CD8-positive, alpha-beta memory T cell (primary cell): ENCODE measurements around the gene GPSM1. TPM values are rescaled to one million over a fixed set of nuclear protein-coding genes. Genes with fewer than 3 reads are reported as not detected.

Experiments
- CTCF ChIA-PET: fragments of 350-600 bp; sonication (Branson Sonifier 250); formaldehyde crosslinking; loops from one replicate; lab custom pipeline; 2021; ENCODE audit warnings: antibody characterized with exemption; lab: Charles Lee
- POLR2A ChIA-PET: fragments of 350-600 bp; sonication (Branson Sonifier 250); formaldehyde crosslinking; loops from one replicate; lab custom pipeline; 2021; ENCODE audit warnings: antibody characterized with exemption; lab: Charles Lee
- DNase-seq, 5 donors: peaks; one replicate each; pipeline versions ENCODE4 v3.0.0 to v3.0.0-alpha.2; 2020 to 2022; ENCODE audit warnings: mixed read lengths in 1 of 5
- H3K27ac ChIP-seq: one replicate; pipeline ENCODE4 v1.7.0; 2013; ENCODE audit warnings: low read depth, mild to moderate bottlenecking, low read length, moderate library complexity
- H3K27me3 ChIP-seq: 2 replicates; pipeline ENCODE4 v1.7.0; 2013; ENCODE audit warnings: low read length, mild to moderate bottlenecking; ENCODE audit not compliant: insufficient read depth, poor library complexity, severe bottlenecking
- H3K36me3 ChIP-seq: 2 replicates; pipeline ENCODE4 v1.7.0; 2013; ENCODE audit warnings: mild to moderate bottlenecking, low read length, moderate library complexity; ENCODE audit not compliant: insufficient read depth
- H3K4me1 ChIP-seq: 2 replicates; pipeline ENCODE4 v1.7.0; 2013; ENCODE audit warnings: mild to moderate bottlenecking, low read length, moderate library complexity; ENCODE audit not compliant: insufficient read depth
- H3K4me3 ChIP-seq: 2 replicates; pipeline ENCODE4 v1.7.0; 2013; ENCODE audit warnings: mild to moderate bottlenecking, low read length
- H3K9me3 ChIP-seq: 2 replicates; pipeline ENCODE4 v1.7.0; 2013; ENCODE audit warnings: mild to moderate bottlenecking, low read length
- H3K27ac Mint-ChIP-seq, 8 donors: one replicate each; pipeline ENCODE4 v1.8.0; 2020 to 2021; ENCODE audit warnings: mixed read lengths in 8 of 8, mild to moderate bottlenecking in 6 of 8, inconsistent platforms in 3 of 8, moderate library complexity in 3 of 8
- H3K27me3 Mint-ChIP-seq, 2 donors: one replicate each; pipeline ENCODE4 v1.8.0; 2020 to 2021; ENCODE audit warnings: mixed read lengths in 2 of 2, mild to moderate bottlenecking in 1 of 2, moderate library complexity in 1 of 2
- H3K36me3 Mint-ChIP-seq, 3 donors: one replicate each; pipeline ENCODE4 v1.8.0; 2020 to 2021; ENCODE audit warnings: mixed read lengths in 3 of 3, inconsistent platforms in 1 of 3, mild to moderate bottlenecking in 1 of 3
- H3K4me1 Mint-ChIP-seq, 3 donors: one replicate each; pipeline ENCODE4 v1.8.0; 2020 to 2021; ENCODE audit warnings: mixed read lengths in 3 of 3, inconsistent platforms in 1 of 3, mild to moderate bottlenecking in 1 of 3
- H3K4me3 Mint-ChIP-seq, 7 donors: one replicate each; pipeline ENCODE4 v1.8.0; 2020 to 2021; ENCODE audit warnings: mixed read lengths in 7 of 7, mild to moderate bottlenecking in 6 of 7, moderate library complexity in 4 of 7, inconsistent platforms in 2 of 7
- H3K9me3 Mint-ChIP-seq, 5 donors: one replicate each; pipeline ENCODE4 v1.8.0; 2020 to 2022; ENCODE audit warnings: mixed read lengths in 5 of 5, mild to moderate bottlenecking in 3 of 5, moderate library complexity in 2 of 5, inconsistent platforms in 1 of 5
- polyA plus RNA-seq: library from polyadenylated mRNA; unstranded; fragments of 300-500 nt; fragmentation: Illumina TruSeq; gene quantifications from one replicate; pipeline ENCODE4 v1.2.3, GENCODE V29; 2021
- total RNA-seq, 2 experiments: library from RNA; stranded (reverse); gene quantifications; one replicate each; pipeline ENCODE4 v1.2.3, GENCODE V29; 2021

The GPSM1 gene
- total and polyA plus RNA-seq, 3 experiments from 2014 or later: 1.7 to 7.5 (median 6.8) TPM

- Mint-ChIP-seq H3K9me3 (no peaks in the 10 kb centered on the region), H3K4me1 (no peaks in the 10 kb centered on the region), H3K4me3 (no peak overlapping the region), H3K36me3 (peaks cover 0 to 1% (median 0%) of the 10 kb centered on the region in 3 donors), H3K27me3 (no peaks in the 10 kb centered on the region), H3K27ac (peak overlapping the region in 1 of 8 donors; percentile 46)
- no peaks in the 10 kb centered on the region for H3K27me3 ChIP-seq
- no peak for DNase-seq
- peak overlapping the region; percentile 19 for H3K4me3 ChIP-seq
- peak overlapping the region; percentile 54 for H3K27ac ChIP-seq
- H3K4me1 ChIP-seq: no peaks in the 10 kb centered on the region
- ChIA-PET CTCF (no interaction called here), POLR2A (no interaction called here)
- no peaks in the 10 kb centered on the region for H3K9me3 ChIP-seq
- no peaks in the 10 kb centered on the region for H3K36me3 ChIP-seq
Measured at GRCh38 chr9:136372561-136373299, 45.4 kb downstream of the GPSM1 start.

DNA sequence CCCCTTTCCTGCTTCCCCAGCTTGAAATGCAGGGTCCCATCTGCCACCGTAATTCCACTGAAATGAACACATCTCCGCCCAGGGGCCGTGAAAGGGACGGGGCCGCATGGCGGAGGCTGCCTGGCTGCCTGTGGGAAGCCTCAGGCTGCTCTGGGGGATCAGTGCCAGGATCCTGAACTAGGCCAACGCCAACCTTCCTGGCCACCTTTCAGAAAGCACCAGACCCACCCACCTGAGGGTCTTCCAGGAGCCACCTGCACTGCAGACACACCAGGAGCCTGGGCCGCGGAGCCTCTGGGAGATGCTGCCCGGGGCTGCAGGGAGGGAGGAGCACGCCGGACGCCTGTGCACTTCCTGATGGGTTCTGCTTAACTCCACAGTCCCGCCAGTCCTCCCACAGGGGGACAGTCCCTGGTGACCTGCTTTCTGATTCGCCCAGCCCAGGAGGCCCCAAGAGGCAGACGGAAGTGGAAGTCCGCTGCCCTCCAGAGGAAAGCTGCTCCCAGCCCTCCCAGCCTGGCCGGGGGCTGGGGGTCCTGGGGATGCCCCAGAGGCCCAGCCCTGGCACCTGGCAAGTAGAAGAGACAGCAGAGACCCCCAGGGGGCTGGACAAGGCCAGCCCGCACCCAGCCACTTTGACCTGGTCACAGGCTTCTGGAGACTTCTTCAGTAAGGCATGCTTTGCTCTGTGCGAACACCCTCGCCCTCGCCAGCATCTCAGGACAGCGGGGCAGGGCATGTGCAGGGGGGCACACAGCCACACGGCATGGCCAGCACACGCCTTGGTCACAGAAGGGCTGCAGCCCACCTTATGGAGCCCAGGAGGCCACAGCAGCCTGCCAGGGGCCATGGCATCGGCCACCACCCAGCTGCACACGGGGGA lies 46.2 kb downstream of the GPSM1 start, which contains the start of gene CARD9:
Gene CARD9 (minus strand): TSS at position 370 of the 883 bp plus-strand sequence. CDS start 1,591 bp downstream, outside the sequence.
- Histone ChIP-seq H3K9me3 (no peaks in the 10 kb centered on the region), H3K4me1 (no peaks in the 10 kb centered on the region), H3K27me3 (no peaks in the 10 kb centered on the region), H3K4me3 (peak within 1 kb of the TSS; percentile 19), H3K27ac (peak within 1 kb of the TSS; percentile 54), H3K36me3 (no peaks in the 10 kb centered on the region)
- ChIA-PET POLR2A (no interaction called here), CTCF (no interaction called here)
- H3K4me3 Mint-ChIP-seq: no peak within 1 kb of the TSS
- no peak for DNase-seq
- no peaks in the 10 kb centered on the region for H3K27me3 Mint-ChIP-seq
- no peaks in the 10 kb centered on the region for H3K9me3 Mint-ChIP-seq
- peaks cover 0 to 1% (median 0%) of the 10 kb centered on the region in 3 donors for H3K36me3 Mint-ChIP-seq
- no peaks in the 10 kb centered on the region for H3K4me1 Mint-ChIP-seq
- H3K27ac Mint-ChIP-seq: peak within 1 kb of the TSS in 1 of 8 donors; percentile 46

DNA sequence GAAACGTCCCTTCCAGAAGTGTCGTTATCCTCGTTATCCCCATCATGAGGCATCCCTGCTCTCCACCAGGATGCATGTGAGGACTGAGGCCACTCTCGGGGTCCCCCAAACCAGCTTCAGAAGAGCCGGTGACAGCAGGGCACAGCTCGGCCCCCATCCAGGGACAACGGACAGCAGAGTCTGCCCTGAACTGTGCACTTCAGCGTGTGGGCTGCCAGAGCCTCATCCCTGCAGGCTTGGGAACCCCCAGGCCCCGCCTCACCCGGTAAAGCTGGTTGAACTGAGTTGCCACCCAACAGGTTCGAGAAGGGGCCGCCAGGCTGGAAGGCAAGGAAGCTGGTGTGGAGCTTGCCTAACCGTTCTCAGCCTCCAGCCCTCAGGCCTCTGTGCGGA lies 46.8 kb downstream of the GPSM1 start:
- no peak for DNase-seq
- H3K4me1 Mint-ChIP-seq: no peaks in the 10 kb centered on the region
- POLR2A ChIA-PET: no interaction called here
- Histone ChIP-seq H3K27ac (no peak overlapping the region), H3K4me1 (no peaks in the 10 kb centered on the region), H3K9me3 (no peaks in the 10 kb centered on the region), H3K4me3 (no peak overlapping the region), H3K36me3 (no peaks in the 10 kb centered on the region), H3K27me3 (no peaks in the 10 kb centered on the region)
- H3K4me3 Mint-ChIP-seq: no peak overlapping the region
- H3K27ac Mint-ChIP-seq: no peak overlapping the region
- CTCF ChIA-PET: no interaction called here
- H3K36me3 Mint-ChIP-seq: peaks cover 0 to 4% (median 0%) of the 10 kb centered on the region in 3 donors
- no peaks in the 10 kb centered on the region for H3K27me3 Mint-ChIP-seq
- no peaks in the 10 kb centered on the region for H3K9me3 Mint-ChIP-seq

- ChIA-PET POLR2A (interaction anchor here (0.6 kb wide), 1 partner anchor 34 kb away, joined by 3 read pairs; no protein-coding TSS in a partner anchor), CTCF (no interaction called here)
- no peak overlapping the region for H3K4me3 Mint-ChIP-seq
- Histone ChIP-seq H3K27me3 (no peaks in the 10 kb centered on the region), H3K36me3 (no peaks in the 10 kb centered on the region), H3K9me3 (no peaks in the 10 kb centered on the region), H3K27ac (no peak overlapping the region), H3K4me3 (no peak overlapping the region), H3K4me1 (no peaks in the 10 kb centered on the region)
- no peak overlapping the region for H3K27ac Mint-ChIP-seq
- no peaks in the 10 kb centered on the region for H3K9me3 Mint-ChIP-seq
- peaks cover 0 to 8% (median 0%) of the 10 kb centered on the region in 3 donors for H3K36me3 Mint-ChIP-seq
- no peaks in the 10 kb centered on the region for H3K4me1 Mint-ChIP-seq
- DNase-seq: no peak
- H3K27me3 Mint-ChIP-seq: no peaks in the 10 kb centered on the region
Measured at GRCh38 chr9:136375096-136375495, 47.8 kb downstream of the GPSM1 start.

- H3K36me3 Mint-ChIP-seq: peaks cover 0 to 15% (median 0%) of the 10 kb centered on the region in 3 donors
- no peaks in the 10 kb centered on the region for H3K4me1 Mint-ChIP-seq
- Histone ChIP-seq H3K36me3 (no peaks in the 10 kb centered on the region), H3K4me1 (no peaks in the 10 kb centered on the region), H3K27me3 (no peaks in the 10 kb centered on the region), H3K9me3 (no peaks in the 10 kb centered on the region), H3K4me3 (no peak overlapping the region), H3K27ac (no peak overlapping the region)
- H3K27me3 Mint-ChIP-seq: no peaks in the 10 kb centered on the region
- no peak for DNase-seq
- H3K27ac Mint-ChIP-seq: peak overlapping the region in 1 of 8 donors; percentile 75
- ChIA-PET POLR2A (no interaction called here), CTCF (no interaction called here)
- H3K9me3 Mint-ChIP-seq: no peaks in the 10 kb centered on the region
- no peak overlapping the region for H3K4me3 Mint-ChIP-seq
Measured at GRCh38 chr9:136376457-136376856, 49.1 kb downstream of the GPSM1 start.

GRCh38 chr9:136377341-136378169 lies 50.2 kb downstream of the GPSM1 start:
- H3K27ac Mint-ChIP-seq: no peak overlapping the region
- POLR2A ChIA-PET: no interaction called here

GRCh38 chr9:136378170-136379002 lies 51.0 kb downstream of the GPSM1 start:
- ChIA-PET CTCF (no interaction called here), POLR2A (no interaction called here)
- DNase-seq: peak in 1 of 5 donors; percentile 50
- Mint-ChIP-seq H3K4me3 (no peak overlapping the region), H3K27ac (no peak overlapping the region), H3K9me3 (no peaks in the 10 kb centered on the region), H3K36me3 (peaks cover 0 to 27% (median 0%) of the 10 kb centered on the region in 3 donors), H3K27me3 (no peaks in the 10 kb centered on the region), H3K4me1 (no peaks in the 10 kb centered on the region)
- no peaks in the 10 kb centered on the region for H3K4me1 ChIP-seq
- H3K36me3 ChIP-seq: no peaks in the 10 kb centered on the region
- H3K9me3 ChIP-seq: no peaks in the 10 kb centered on the region
- no peak overlapping the region for H3K4me3 ChIP-seq
- H3K27ac ChIP-seq: no peak overlapping the region
- no peaks in the 10 kb centered on the region for H3K27me3 ChIP-seq

More at GRCh38 chr9:136377341-136378169, 50.2 kb downstream of the GPSM1 start:
- Histone ChIP-seq H3K27ac (no peak overlapping the region), H3K27me3 (no peaks in the 10 kb centered on the region), H3K9me3 (no peaks in the 10 kb centered on the region), H3K36me3 (no peaks in the 10 kb centered on the region), H3K4me3 (no peak overlapping the region), H3K4me1 (no peaks in the 10 kb centered on the region)
- Mint-ChIP-seq H3K36me3 (peaks cover 0 to 23% (median 0%) of the 10 kb centered on the region in 3 donors), H3K4me1 (no peaks in the 10 kb centered on the region), H3K27me3 (no peaks in the 10 kb centered on the region), H3K9me3 (no peaks in the 10 kb centered on the region), H3K4me3 (no peak overlapping the region)
- no peak for DNase-seq
- CTCF ChIA-PET: no interaction called here
